Spleen (tissue), 7 donors: ENCODE results near the gene LRRN2.

Source experiments
- POLR2A ChIP-seq, 3 donors: fragments of 450-650 bp; IDR thresholded peaks; one replicate each; pipeline ENCODE4 v1.5.1; 2017; ENCODE audit warnings: antibody characterized with exemption in 3 of 3, mild to moderate bottlenecking in 1 of 3
- TF ChIP-seq, protein P1 (sequence below), 11 experiments: fragments of 200-600 bp in 7 of 11; fragments of 450-650 bp in 4 of 11; sonication (generic) in 4 of 11; IDR thresholded peaks in 8 of 11; conservative IDR thresholded peaks in 3 of 11; 1 replicate in 7 of 11; 2 replicates in 4 of 11; pipeline versions ENCODE4 v1.4.0 to v1.8.0; 2016 to 2021; ENCODE audit warnings: antibody characterized with exemption in 11 of 11, inconsistent platforms in 4 of 11, mild to moderate bottlenecking in 1 of 11
- donor health status: DM: no; HTN: no; CAD: no; lungs with moderate emphysema.
- donor health status: DM: no; HTN: no; CAD: no.
- donor health status: DM: no; HTN: no; CAD: no.

DNA sequence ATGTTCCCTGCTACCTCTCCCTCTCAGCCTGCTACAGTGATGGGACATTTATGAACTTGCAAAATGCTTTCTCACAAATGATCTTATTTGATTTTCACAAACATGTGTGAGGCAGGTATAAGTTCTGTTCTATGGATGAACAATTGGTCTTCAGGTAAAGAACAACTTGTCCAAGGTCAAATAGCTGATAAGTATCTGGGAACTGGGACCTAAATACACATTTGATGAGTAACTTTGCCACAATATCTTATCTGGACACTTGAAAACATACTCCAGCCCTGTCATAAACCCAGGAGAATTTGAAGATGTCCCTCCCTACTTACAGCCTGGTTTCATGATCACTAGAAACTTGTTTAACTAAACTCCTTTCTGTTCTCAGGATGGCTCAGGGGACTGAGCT is 23.0 kb downstream of the LRRN2 start:
- TF ChIP-seq, protein P1, sequence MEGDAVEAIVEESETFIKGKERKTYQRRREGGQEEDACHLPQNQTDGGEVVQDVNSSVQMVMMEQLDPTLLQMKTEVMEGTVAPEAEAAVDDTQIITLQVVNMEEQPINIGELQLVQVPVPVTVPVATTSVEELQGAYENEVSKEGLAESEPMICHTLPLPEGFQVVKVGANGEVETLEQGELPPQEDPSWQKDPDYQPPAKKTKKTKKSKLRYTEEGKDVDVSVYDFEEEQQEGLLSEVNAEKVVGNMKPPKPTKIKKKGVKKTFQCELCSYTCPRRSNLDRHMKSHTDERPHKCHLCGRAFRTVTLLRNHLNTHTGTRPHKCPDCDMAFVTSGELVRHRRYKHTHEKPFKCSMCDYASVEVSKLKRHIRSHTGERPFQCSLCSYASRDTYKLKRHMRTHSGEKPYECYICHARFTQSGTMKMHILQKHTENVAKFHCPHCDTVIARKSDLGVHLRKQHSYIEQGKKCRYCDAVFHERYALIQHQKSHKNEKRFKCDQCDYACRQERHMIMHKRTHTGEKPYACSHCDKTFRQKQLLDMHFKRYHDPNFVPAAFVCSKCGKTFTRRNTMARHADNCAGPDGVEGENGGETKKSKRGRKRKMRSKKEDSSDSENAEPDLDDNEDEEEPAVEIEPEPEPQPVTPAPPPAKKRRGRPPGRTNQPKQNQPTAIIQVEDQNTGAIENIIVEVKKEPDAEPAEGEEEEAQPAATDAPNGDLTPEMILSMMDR (IDR thresholded peaks at IDR 0.05 in 8 of 11, conservative IDR thresholded peaks at IDR 0.05 in 3 of 11), result no peak
- no peak for TF ChIP-seq POLR2A (IDR thresholded peaks at IDR 0.05)
